Effector CD8-positive, alpha-beta T cell (primary cell): ENCODE measurements around the gene ZNF680.
"Not testable (repeated sequence)": the region's sequence is repeated elsewhere in the genome, so short reads cannot be mapped to it uniquely, and the experiment has no call there.

Experiments
- DNase-seq: peaks from one replicate; lab custom pipeline; 2025; lab: John Stamatoyannopoulos, UW
- total RNA-seq, 4 experiments: gene quantifications; one replicate each; lab custom pipeline; 2026; lab: John Stamatoyannopoulos, UW

ZNF680 gene
- total RNA-seq: 17.6 to 26.6 (median 19.1) reads per million in 4 experiments

GRCh38 chr7:64562626-64563278, at the start of gene ZNF680:
Gene ZNF680 (minus strand): TSS chr7:64563071. CDS start chr7:64562954, 117 bp downstream.
- peak; percentile 85 for DNase-seq

DNA sequence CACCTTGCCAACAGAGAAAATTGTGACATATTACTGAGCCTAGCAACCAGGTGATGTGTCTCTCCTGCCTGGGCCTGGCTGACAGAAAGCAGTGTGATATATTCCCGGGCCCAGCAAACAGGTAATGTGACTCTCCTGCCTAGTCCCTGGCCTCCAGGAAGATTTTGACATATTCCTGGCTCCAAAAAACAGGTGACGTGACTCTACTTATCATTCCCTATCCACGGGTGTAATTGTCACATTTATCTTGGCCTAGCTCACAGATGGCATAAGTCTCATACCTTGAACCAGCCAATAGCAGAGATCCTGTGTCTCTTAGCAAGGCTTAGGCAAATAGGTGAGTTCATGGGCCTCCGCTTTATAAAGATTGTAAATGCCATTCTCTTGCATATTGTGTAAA, 49.6 kb upstream of the ZNF680 start:
- DNase-seq: no peak

DNA sequence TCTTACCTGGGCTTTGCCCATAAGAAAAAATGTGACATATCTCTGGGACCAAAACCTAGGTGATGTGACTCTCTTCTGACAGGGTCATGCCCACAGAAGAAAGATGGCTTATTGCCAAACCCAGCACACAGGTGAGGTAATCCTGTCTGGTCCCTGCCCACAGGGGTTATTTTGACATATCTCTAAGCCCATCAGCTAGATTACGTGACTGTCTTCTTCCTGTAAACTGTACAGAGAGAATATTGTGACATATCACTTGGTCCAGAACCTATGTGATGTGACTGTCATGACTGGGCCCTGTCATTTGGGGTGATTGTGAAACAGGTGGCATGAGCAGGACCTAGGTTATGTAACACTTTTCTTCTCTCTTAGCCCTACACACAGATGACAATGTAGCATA, 48.8 kb upstream of the ZNF680 start:
- DNase-seq: no peak

DNA sequence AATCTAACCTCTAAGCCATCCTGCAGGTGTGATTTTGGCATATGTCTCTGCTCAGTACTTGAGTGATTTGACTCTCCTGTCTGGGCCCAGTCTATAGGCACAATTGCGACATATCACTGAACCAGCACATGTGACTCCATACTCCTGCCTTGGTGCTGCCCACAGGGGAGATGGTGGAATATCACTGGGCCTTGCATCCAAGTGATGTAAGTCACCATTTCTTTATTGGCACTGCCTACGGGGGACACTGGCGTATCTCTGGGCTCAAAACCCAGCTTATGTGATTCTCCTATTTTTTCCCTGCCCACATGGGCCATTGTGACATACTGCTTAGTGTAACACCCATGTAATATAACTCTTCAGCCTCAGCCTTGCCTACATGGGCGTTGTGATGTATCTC, 48.1 kb upstream of the ZNF680 start:
- DNase-seq: no peak

GRCh38 chr7:64608116-64608910, 45.4 kb upstream of the ZNF680 start:
- no peak for DNase-seq

DNA sequence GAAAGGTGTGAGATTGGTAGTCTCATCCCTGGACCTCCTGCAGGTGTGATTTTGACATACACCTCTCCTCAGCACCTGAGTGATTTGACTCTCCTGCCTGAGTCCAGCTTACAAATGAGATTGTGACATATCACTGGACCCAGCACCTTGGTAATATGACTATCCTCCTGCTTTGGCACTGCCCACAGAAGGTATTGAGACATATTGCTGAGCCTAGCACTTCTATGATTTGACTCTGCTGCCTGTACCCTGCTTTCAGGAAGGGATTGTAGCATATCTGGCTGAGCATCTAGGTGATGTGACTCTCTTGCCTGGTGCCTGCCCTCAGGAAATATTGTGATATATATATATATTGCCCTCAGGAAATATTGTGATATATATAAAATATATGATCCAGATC, 43.5 kb upstream of the ZNF680 start:
- no peak for DNase-seq

GRCh38 chr7:64603271-64603670, 40.4 kb upstream of the ZNF680 start:
- DNase-seq: no peak

DNA sequence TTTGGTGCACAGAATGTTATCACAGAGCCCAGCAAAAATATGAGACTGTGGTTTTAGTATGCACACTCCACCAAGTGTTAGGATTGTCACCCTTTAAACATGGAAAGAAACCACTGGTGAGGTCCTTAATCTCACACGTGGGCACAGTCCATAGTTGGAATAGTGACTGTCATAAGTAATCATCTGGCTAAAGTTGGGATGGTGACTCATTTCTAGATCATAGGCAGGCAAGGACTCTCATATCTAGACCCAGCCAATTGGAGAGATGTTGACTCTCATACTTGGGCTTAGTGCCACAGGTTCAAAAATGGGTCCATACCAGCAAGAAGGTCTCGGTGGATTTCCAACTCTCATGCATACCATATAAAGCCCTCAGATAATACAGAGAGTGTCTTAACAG, 39.6 kb upstream of the ZNF680 start:
- DNase-seq: no peak

- no peak for DNase-seq
These were observed 39.2 kb upstream of the ZNF680 start for GRCh38 chr7:64602086-64602485.

- DNase-seq: no peak
These were observed 36.5 kb upstream of the ZNF680 start for GRCh38 chr7:64599359-64599758.

DNA sequence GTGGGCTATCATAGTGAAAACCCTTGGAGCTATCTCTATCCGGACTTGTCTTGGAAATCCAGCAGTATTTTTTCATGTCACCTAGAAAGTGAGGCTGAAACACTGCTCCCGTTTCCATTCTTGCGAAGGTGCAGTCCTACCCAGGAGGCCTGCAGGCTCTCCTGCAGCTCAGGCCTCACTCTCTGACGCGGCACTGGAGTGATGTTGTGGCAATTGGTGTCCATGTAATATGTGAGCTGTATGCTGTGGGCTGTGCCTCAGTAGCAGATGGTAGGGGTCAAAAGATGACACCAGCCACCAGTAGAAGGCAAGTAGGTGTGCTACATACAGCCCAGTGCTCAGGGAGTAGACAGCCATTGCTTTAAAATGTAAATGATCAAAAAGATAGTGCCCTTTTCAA, 28.1 kb upstream of the ZNF680 start:
- no peak for DNase-seq

DNA sequence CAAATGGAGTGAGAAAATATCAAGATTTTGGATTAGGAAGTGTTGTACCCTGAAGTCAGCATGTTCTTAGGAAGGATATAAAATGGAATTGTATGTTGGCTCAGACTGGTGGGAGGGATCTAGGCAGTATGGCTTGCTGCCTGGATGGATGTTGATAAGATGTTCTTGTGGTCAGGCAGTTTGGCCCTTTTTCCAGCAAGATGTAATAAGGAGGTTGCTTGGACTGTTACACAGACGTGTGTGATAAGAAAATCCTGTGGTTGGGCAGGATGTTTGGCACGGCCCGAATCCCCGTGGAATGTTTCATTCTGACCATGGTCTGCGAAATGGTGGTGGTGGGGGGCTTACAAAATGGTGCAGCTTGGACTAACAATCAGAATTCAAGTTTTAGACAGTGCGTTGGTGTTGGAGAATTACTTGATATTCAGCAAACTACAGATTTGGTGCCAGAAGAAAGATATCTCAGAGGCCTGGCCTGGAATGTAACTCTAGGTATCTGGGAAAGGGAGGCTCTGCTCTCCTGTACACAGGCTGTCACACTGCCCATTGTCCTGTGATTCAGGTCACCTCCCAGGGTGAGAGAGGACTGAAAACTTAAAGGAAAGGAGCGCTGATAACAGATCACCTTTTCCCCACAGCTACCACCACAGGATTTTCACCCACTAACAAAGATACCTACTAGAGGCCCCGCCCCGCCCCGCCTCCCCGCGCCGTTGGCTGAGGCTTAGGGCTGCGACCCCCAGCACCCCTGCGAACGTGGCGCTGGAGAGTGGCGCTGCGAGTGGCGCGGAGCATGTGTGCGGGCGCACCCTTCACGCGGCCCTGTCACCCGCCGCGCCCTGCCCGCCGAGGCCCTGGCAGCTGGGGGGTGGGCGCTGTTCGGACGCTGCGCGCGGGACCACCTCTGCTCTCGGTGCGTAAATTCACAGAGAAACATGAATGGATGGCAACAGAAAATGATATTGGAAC, 19.3 kb upstream of the ZNF680 start:
- DNase-seq: no peak

GRCh38 chr7:64581391-64581790, 18.5 kb upstream of the ZNF680 start:
- no peak for DNase-seq

DNA sequence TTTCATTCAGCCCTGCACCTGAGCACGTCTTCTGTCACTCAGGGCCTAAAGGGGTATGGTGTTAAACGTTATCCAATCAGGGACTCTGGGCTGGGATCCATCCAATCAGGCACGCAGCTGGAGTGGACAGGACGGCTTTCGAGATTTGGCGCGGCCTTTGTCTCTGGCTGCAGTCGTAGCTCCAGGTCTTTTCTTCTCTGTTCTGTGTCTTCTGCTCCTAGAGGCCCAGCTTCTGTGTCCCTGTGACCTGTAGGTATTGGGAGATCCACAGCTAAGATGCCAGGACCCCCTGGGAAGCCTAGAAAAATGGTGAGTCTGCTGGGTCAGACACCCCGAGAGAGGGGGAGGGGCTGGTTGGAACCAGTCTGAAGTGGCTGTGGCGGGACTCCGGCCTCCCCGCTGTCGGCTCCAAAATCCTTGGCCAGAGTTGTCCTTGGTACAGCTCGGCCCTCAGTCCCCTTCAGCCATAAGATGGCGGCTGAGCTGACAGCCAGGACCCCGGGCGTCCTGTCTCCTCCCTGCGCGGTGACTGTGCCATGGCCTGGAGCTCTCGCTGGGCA, 11.7 kb upstream of the ZNF680 start:
- no peak for DNase-seq

DNA sequence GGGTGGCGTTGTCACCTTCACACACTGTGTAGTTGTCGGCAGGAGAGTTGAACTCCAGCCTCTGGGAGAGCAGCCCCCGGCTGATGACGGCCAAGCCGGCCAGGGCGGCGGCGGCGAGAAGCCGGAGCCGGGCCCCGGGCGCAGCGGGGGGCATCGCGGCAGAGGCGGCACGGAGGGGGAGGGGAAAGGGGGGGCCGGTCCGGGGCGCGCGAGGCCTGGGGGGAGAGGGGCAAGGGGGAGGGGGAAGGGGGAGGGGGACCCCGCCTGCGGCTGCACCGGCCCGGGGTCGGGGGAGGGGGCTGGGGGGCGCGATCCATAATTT, 7.4 kb upstream of the ZNF680 start:
- DNase-seq: not testable (repeated sequence)

DNA sequence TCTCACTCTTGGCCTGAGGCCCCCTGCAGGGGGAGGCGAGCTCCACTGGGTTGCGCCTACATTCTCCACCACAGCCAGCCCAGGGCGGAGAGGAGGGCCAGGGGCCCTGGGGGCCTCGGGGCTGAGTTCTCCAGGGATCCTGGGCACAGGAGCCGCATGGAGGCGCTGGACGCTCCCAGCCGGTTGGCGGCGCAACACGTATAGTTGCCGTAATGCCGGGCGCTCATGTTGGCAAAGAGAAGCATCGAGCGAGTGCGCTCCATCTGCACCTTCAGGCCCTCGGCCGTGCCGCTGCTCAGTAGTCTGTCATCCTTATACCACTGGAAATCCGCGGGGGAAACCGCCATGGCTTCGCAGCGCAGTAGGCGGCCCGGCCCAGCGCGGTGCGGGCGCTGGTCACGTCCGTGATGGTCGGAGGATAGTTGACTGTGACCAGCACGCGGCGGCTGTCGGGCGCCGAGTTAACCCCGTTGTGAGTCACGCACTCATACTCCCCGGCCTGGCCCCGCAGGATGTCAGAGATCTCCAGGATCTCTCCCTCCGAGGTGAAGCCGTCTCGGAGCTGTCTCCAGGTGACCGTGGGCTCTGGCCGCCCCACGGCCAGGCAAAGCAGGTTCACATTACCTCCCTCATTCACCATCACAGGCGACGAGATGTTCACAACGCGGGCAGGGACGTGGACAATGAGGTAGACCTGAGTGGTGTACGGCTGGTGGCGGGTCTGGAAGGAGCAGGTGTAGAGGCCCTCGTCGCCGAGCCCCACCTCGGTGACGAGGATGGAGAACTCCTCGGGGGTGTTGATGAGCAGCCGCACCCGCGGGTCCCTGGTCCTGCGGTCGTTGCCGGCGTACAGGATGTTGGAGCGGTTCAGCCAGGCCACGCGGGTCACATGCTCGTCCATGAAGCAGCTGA, 6.8 kb upstream of the ZNF680 start:
- peak; percentile 10 for DNase-seq

DNA sequence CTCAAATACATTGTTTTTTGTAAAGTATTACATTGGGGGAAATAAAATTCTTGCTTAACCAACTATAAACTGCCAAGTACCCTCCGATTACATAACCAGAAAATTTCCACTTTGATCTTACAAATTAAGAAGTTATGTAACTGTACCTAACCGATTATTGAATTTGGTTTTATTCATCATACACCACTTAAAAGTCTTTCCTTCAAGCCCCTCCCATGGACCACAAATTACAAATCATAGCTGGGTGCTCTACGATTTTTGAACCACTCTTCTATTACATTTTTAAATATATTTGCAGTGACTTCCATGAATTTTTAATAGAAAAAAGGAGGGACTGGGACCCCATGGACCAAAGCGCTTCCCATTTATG, 630 bp downstream of the ZNF680 start:
- no peak for DNase-seq

DNA sequence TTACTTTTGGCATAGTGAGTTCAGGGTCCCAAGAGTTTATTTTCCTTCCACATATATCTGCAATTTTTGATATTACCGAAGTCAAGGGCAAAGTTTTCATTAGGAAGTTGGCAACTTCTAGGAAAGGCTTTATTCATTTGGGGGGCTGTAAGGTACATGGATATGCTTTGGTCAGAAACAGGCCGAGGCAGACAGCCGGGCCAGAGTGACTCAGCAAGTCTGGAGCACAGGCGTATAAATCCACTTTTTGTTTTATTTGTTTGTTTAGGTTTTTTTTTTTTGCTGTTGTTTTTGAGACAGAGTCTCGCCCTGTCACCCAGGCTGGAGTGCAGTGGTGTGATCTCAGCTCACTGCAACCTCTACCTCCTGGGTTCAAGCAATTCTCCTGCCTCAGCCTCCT, 3.7 kb downstream of the ZNF680 start:
- DNase-seq: no peak

DNA sequence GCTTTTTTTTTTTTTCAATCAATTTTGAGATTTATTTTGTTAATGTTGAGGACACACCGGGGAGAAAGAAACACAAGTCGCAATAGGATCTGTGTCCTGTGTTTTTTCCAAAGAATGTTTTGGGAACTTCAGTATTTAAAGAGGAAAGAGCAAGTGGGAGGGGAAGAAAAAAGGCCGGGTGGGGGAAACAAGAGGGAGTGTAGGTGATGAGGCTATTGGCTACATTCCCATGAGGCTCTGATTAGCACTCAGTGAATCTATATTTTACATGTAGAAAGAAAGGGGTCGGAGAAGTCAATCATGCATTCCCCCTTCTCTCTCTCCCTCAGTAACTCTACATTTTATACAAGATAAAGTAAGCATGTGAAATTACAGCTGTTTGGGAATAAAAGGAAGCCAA, 4.1 kb downstream of the ZNF680 start:
- no peak for DNase-seq

GRCh38 chr7:64558323-64558705, 4.6 kb downstream of the ZNF680 start:
- no peak for DNase-seq
